Measurements from ENCODE around the gene TMEM109.

The TMEM109 gene

GRCh38 chr11:60889869-60890311 lies 24.1 kb upstream of the TMEM109 start:
- DNase-seq: no peak
- TF ChIP-seq CTCF (IDR thresholded peaks at IDR 0.05; ENCODE audit: low read depth, low read length): no peak
- Histone ChIP-seq H3K9me3 (no peaks in the 10 kb centered on the region), H3K36me3 (peaks cover 4% of the 10 kb centered on the region), H3K27me3 (no peaks in the 10 kb centered on the region), H3K4me3 (ENCODE audit: low read depth, low read length) (no peak overlapping the region), H3K4me1 (no peaks in the 10 kb centered on the region; the same call in 1 of the 2 replicates)

GRCh38 chr11:60890696-60891095 lies 23.3 kb upstream of the TMEM109 start:
- Histone ChIP-seq H3K9me3 (no peaks in the 10 kb centered on the region), H3K27me3 (no peaks in the 10 kb centered on the region), H3K4me3 (ENCODE audit: low read depth, low read length) (no peak overlapping the region), H3K36me3 (peaks cover 4% of the 10 kb centered on the region), H3K4me1 (no peaks in the 10 kb centered on the region; the same call in 1 of the 2 replicates)
- no peak for TF ChIP-seq CTCF (IDR thresholded peaks at IDR 0.05; ENCODE audit: low read depth, low read length)
- no peak for DNase-seq

DNA sequence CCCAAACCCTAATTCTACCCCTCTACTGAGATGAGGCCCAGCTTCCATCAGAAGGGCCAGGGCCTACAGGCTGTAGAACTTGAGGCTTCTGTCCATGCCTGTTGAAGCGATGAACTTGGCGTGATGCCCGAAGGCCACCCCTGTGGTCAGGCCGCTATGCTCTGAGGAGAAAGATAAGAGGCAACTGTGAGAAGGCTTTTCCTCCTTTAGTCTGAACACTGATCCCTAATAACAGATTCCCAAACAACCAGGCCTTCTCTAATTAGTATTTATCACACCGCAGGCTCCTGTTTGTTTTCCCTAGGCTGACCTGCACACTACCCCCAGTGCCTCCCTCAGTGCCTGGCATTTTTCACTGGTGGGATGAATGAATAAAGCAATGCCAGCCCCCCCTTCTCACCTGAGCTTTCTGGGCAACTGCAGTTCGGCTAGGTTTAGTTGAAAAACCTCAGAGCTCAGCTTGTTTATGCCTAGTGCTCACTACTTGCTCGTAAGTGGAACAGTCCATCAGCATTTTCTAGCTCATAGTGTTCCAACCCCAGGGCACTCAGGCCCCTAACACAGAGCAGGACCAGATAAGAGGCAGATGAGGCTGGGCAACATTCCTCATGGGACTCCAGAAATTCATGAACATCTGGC lies 22.7 kb upstream of the TMEM109 start:
- Histone ChIP-seq H3K4me1 (no peaks in the 10 kb centered on the region; the same call in 1 of the 2 replicates), H3K4me3 (ENCODE audit: low read depth, low read length) (no peak overlapping the region), H3K9me3 (no peaks in the 10 kb centered on the region), H3K36me3 (peaks cover 8% of the 10 kb centered on the region), H3K27me3 (no peaks in the 10 kb centered on the region)
- TF ChIP-seq CTCF (IDR thresholded peaks at IDR 0.05; ENCODE audit: low read depth, low read length): no peak
- peak; percentile 31 for DNase-seq

DNA sequence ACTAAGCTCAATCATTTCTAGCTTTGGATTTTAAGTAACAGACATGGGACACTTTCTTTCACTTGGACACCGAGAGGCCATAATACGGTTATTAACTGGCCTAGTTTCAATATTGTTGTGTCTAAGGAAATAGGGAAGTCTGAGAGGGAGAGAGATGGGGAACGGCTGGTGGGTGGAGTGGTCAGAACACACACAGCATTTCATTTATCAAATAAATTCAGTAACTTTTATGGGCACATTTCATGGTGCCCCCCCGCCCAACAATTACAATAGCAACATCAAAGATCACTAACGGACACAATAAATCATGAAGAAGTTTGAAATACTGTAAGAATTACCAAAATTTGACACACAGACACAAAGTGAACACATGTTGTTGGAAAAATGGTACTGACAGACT lies 18.3 kb upstream of the TMEM109 start:
- Histone ChIP-seq H3K36me3 (peaks cover 36% of the 10 kb centered on the region), H3K27me3 (no peaks in the 10 kb centered on the region), H3K4me1 (no peaks in the 10 kb centered on the region; the same call in 1 of the 2 replicates), H3K4me3 (ENCODE audit: low read depth, low read length) (no peak overlapping the region), H3K9me3 (no peaks in the 10 kb centered on the region)
- DNase-seq: no peak
- TF ChIP-seq CTCF (IDR thresholded peaks at IDR 0.05; ENCODE audit: low read depth, low read length): no peak

- no peak for TF ChIP-seq CTCF (IDR thresholded peaks at IDR 0.05; ENCODE audit: low read depth, low read length)
- peaks cover 43% of the 10 kb centered on the region for H3K36me3 ChIP-seq
Observed at GRCh38 chr11:60897496-60897895, 16.5 kb upstream of the TMEM109 start.

More at GRCh38 chr11:60897496-60897895, 16.5 kb upstream of the TMEM109 start:
- H3K4me3 ChIP-seq (ENCODE audit: low read depth, low read length): no peak overlapping the region
- H3K9me3 ChIP-seq: no peaks in the 10 kb centered on the region
- H3K4me1 ChIP-seq: no peaks in the 10 kb centered on the region
- H3K27me3 ChIP-seq: no peaks in the 10 kb centered on the region
- no peak for DNase-seq
